ENCODE results near the gene MYO15B. TPM values are rescaled to one million over a fixed set of nuclear protein-coding genes. Genes with fewer than 3 reads are reported as not detected.

MYO15B gene
- total and polyA plus RNA-seq, 2 donors (not counting 1 experiment from before 2014, with no cell fraction given), result 452 to 1,019 TPM

DNA sequence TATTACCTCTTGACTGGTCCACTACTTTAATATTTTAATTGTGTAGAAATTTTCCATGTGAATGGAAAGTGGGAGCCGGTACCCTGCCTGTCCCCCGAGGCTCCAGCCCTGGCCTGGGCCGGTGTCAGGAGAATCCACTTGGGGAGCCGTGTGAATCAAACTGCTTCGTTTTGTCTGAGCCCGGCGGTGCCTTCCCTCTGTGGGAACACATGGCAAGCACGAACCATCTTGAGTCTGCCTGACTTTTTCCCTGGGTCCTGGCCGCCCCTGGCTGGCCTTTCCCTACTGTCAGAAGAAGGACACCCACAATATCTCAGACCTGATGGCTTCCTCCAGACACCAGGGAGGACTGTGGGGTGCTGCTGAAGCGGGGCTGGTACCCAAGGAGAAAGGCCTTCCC, 12.4 kb upstream of the MYO15B start:
- Histone ChIP-seq H3K27me3 (replicated peaks in 1 of 4; ENCODE audit: control extremely low read depth in 1 of 4, control insufficient read depth in 3 of 4, insufficient read depth in 4 of 4, low read length in 3 of 4) (no peaks in the 10 kb centered on the region), H3K9me3 (ENCODE audit: control extremely low read depth in 1 of 3, control insufficient read depth in 2 of 3, insufficient read depth in 1 of 3, low read length in 2 of 3) (no peaks in the 10 kb centered on the region), H3K79me2 (ENCODE audit: control insufficient read depth, insufficient read depth, low read length) (no peaks in the 10 kb centered on the region), H3K4me1 (ENCODE audit: control insufficient read depth in 2 of 2, insufficient read depth in 2 of 2, low read length in 2 of 2) (peaks cover 15 to 18% of the 10 kb centered on the region in 2 donors), H3K4me2 (replicated peaks; ENCODE audit: low read depth, low read length, poor library complexity, severe bottlenecking) (no peak overlapping the region), H3K4me3 (ENCODE audit: control extremely low read depth in 1 of 5, extremely low read depth in 1 of 5, insufficient read depth in 1 of 5, low read depth in 2 of 5, low read length in 4 of 5) (no peak overlapping the region), H3K9ac (ENCODE audit: low read length) (no peak overlapping the region), H3K27ac (ENCODE audit: low read length in 2 of 2) (no peak overlapping the region), H2AFZ (ENCODE audit: insufficient read depth, low read depth, low read length, poor library complexity, severe bottlenecking) (no peak overlapping the region), H3K36me3 (replicated peaks in 1 of 2; ENCODE audit: control extremely low read depth in 1 of 2, control insufficient read depth in 1 of 2, extremely low read depth in 1 of 2, insufficient read depth in 2 of 2, low read length in 1 of 2) (peaks cover 0 to 3% of the 10 kb centered on the region in 2 experiments), H4K20me1 (ENCODE audit: control insufficient read depth, insufficient read depth, low read length, poor library complexity, severe bottlenecking) (no peaks in the 10 kb centered on the region)
- Mint-ChIP-seq H3K27me3 (no peaks in the 10 kb centered on the region), H3K4me3 (no peak overlapping the region), H3K27ac (no peak overlapping the region), H3K9me3 (ENCODE audit: insufficient read depth) (no peaks in the 10 kb centered on the region), H3K4me1 (peaks cover 14% of the 10 kb centered on the region)
- ChIA-PET CTCF (no interaction called here), POLR2A (no interaction called here)
- ATAC-seq (ENCODE audit: low read depth) (no peak), DNase-seq (no peak)
- intact Hi-C loops (cut with micrococcal nuclease), result no loop called here
- WGBS (ENCODE audit: insufficient coverage), result 94% methylated on average over 9 of the region's 10 CpGs
- TF ChIP-seq, protein P1, sequence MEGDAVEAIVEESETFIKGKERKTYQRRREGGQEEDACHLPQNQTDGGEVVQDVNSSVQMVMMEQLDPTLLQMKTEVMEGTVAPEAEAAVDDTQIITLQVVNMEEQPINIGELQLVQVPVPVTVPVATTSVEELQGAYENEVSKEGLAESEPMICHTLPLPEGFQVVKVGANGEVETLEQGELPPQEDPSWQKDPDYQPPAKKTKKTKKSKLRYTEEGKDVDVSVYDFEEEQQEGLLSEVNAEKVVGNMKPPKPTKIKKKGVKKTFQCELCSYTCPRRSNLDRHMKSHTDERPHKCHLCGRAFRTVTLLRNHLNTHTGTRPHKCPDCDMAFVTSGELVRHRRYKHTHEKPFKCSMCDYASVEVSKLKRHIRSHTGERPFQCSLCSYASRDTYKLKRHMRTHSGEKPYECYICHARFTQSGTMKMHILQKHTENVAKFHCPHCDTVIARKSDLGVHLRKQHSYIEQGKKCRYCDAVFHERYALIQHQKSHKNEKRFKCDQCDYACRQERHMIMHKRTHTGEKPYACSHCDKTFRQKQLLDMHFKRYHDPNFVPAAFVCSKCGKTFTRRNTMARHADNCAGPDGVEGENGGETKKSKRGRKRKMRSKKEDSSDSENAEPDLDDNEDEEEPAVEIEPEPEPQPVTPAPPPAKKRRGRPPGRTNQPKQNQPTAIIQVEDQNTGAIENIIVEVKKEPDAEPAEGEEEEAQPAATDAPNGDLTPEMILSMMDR (IDR thresholded peaks at IDR 0.05), result no peak
- no peak for TF ChIP-seq EZH2 (IDR thresholded peaks at IDR 0.05; ENCODE audit: borderline replicate concordance, insufficient read depth, low read depth, low read length, poor library complexity, severe bottlenecking)

DNA sequence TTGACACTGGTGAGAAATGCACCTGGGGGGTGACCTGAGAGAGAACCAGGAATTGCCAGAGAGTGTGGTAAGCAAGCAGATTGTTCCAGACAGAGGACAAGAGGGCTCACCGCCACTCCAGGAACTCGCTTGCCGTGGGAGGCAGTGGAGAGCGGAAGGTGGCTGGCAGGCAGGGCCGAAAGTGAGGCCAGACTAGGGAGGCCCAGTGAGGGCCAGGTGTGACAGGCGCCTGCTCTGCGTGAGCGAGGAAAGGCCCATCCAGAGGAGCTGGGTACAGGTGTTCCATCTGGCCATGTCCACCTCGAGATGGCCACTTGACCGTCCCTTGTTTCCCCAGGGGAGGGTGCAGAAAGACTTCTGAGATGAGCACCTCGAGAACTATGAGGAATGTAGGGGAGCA, 11.9 kb upstream of the MYO15B start:
- Histone ChIP-seq H3K9ac (ENCODE audit: low read length) (no peak overlapping the region), H3K79me2 (ENCODE audit: control insufficient read depth, insufficient read depth, low read length) (no peaks in the 10 kb centered on the region), H3K36me3 (replicated peaks in 1 of 2; ENCODE audit: control extremely low read depth in 1 of 2, control insufficient read depth in 1 of 2, extremely low read depth in 1 of 2, insufficient read depth in 2 of 2, low read length in 1 of 2) (peaks cover 0 to 3% of the 10 kb centered on the region in 2 experiments), H3K9me3 (ENCODE audit: control extremely low read depth in 1 of 3, control insufficient read depth in 2 of 3, insufficient read depth in 1 of 3, low read length in 2 of 3) (peaks cover 0 to 3% (median 0%) of the 10 kb centered on the region in 3 donors), H3K4me2 (replicated peaks; ENCODE audit: low read depth, low read length, poor library complexity, severe bottlenecking) (no peak overlapping the region), H3K4me1 (ENCODE audit: control insufficient read depth in 2 of 2, insufficient read depth in 2 of 2, low read length in 2 of 2) (peaks cover 11 to 13% of the 10 kb centered on the region in 2 donors), H3K4me3 (ENCODE audit: control extremely low read depth in 1 of 5, extremely low read depth in 1 of 5, insufficient read depth in 1 of 5, low read depth in 2 of 5, low read length in 4 of 5) (no peak overlapping the region), H3K27me3 (replicated peaks in 1 of 4; ENCODE audit: control extremely low read depth in 1 of 4, control insufficient read depth in 3 of 4, insufficient read depth in 4 of 4, low read length in 3 of 4) (no peaks in the 10 kb centered on the region), H2AFZ (ENCODE audit: insufficient read depth, low read depth, low read length, poor library complexity, severe bottlenecking) (no peak overlapping the region), H3K27ac (ENCODE audit: low read length in 2 of 2) (no peak overlapping the region), H4K20me1 (ENCODE audit: control insufficient read depth, insufficient read depth, low read length, poor library complexity, severe bottlenecking) (no peaks in the 10 kb centered on the region)
- no peak for ATAC-seq (ENCODE audit: low read depth)
- TF ChIP-seq, protein P1 (IDR thresholded peaks at IDR 0.05), result no peak
- no peak for TF ChIP-seq EZH2 (IDR thresholded peaks at IDR 0.05; ENCODE audit: borderline replicate concordance, insufficient read depth, low read depth, low read length, poor library complexity, severe bottlenecking)
- intact Hi-C loops (cut with micrococcal nuclease), result no loop called here
- ChIA-PET POLR2A (no interaction called here), CTCF (no interaction called here)
- Mint-ChIP-seq H3K9me3 (ENCODE audit: insufficient read depth) (no peaks in the 10 kb centered on the region), H3K27ac (no peak overlapping the region), H3K4me3 (no peak overlapping the region), H3K27me3 (no peaks in the 10 kb centered on the region), H3K4me1 (peaks cover 9% of the 10 kb centered on the region)
- DNase-seq, result no peak
- 94% methylated on average over 11 of the region's 11 CpGs for WGBS (ENCODE audit: insufficient coverage)
